GM18873 (cell line): Measurements from ENCODE around the gene ZBTB48.
"Not testable (repeated sequence)": the region's sequence is repeated elsewhere in the genome, so short reads cannot be mapped to it uniquely, and the experiment has no call there.

Source experiments
- ATAC-seq: cut with Tn5 transposase; IDR thresholded peaks from one replicate; pipeline ENCODE4 v1.9.1; 2021; ENCODE audit warnings: mild to moderate bottlenecking, moderate library complexity, moderate number of reproducible peaks; ENCODE audit not compliant: unreplicated experiment, low FRiP score

Gene ZBTB48

DNA sequence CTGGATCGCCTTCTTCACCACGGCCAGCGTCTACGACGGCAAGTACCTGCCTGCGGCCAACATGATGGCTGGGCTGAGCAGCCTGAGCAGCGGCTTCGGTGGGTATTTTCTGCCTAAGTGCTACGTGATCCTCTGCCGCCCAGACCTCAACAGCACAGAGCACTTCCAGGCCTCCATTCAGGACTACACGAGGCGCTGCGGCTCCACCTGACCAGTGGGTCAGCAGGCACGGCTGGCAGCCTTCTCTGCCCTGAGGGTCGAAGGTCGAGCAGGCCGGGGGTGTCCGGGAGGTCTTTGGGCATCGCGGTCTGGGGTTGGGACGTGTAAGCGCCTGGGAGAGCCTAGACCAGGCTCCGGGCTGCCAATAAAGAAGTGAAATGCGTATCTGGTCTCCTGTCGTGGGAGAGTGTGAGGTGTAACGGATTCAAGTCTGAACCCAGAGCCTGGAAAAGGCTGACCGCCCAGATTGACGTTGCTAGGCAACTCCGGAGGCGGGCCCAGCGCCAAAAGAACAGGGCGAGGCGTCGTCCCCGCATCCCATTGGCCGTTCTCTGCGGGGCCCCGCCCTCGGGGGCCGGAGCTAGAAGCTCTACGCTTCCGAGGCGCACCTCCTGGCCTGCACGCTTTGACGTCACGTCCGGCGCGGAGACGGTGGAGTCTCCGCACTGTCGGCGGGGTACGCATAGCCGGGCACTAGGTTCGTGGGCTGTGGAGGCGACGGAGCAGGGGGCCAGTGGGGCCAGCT lies at the start of gene ZBTB48:
TSS of gene ZBTB48 (plus strand) at position 621 of the 745 bp plus-strand sequence. CDS start 616 bp downstream, outside the sequence.
- peak; percentile 90 for ATAC-seq

DNA sequence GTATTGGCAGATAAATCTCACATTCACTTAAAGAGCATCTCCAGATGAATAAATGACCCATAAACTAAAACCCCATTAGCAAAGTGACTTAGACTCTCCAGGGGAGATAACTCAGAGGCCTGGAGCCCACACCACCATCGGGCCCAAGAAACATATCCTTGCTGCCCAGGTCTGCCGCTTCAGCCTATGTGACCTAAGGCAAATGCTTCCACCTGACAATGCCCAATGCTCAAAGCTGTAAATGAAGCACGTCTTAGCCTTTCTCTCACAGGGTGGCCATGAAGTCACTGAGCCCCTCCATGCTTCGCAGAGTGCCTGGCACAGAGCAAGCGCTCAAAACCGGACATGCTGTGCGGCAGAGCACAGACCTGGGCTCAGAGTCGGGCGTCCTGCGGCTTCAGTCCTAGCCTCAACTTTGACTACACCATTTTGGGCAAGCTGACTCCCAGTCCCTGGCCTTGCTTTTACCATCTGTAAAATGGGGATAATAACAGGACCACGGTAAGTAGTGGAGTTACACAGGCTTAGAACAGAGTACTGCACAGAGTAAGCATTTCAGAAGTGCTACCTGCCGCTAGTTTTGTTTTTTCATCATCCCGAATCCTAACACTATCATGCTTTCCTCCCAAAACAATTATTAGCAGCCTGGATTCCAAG lies 49.2 kb upstream of the ZBTB48 start:
- no peak for ATAC-seq

DNA sequence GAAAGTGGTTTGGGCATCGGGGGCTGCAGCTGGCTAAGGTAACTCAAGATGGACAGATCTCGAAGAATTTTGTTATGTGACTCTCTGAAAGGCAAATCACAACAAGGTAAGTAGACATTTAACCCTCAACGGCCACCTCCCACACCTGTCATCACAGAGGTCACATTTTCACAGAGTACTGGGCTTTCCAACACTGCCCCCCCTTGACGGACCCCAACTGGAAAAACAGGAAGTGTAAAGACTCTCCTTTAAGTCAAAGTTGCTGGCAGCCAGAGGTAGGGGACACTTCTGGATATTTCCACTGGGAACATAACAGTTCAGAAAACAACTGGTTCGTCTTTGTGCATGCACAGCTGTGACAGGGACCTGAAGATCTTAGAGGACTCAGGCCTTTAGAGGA lies 47.8 kb upstream of the ZBTB48 start:
- no peak for ATAC-seq

DNA sequence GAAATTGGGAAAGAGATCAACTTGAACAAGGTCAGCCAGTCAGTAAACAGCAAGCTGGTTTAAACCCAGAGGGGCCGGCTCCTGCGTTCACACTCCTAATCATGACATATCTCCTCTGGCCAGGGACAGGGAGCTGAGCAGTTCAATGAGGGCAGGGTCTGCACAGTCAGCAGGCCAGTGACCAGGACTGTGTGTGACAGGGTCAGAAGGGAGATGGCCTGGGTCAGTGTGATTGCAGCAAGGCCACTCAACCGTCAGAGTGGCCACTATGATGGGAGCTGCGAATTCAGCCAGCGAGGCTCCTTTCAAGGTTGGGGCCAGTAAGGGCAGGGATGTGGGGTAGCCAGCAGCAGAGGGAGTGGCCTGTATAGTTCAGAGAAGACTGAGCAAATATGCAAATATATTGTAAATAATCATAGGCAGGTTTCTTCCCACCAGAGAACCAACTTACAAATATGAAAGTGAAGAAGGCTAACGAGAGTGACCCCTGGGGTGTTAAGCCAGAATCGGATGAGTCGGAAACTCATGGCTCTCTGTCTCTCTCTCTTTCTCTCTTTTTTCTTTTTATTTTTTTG lies 45.5 kb upstream of the ZBTB48 start:
- no peak for ATAC-seq

DNA sequence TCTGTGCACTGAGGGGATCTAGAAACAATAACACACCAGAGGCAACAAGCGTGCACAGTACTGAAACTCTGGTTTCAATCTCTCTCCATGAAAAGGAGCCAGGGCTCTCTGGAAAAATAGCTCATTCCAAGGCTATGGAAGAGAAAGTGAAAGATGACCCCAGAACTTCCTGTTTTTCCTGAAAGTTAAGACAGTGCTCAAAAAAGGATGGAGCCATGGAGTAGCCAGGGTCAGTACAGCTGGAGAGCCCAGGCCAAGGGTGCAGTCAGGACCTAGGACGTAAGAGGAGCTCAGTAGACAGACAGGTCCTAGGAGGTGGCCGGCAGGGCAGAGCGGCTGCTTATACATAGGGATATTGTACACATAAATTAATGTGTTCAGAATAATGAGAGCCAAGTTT lies 44.6 kb upstream of the ZBTB48 start:
- no peak for ATAC-seq

DNA sequence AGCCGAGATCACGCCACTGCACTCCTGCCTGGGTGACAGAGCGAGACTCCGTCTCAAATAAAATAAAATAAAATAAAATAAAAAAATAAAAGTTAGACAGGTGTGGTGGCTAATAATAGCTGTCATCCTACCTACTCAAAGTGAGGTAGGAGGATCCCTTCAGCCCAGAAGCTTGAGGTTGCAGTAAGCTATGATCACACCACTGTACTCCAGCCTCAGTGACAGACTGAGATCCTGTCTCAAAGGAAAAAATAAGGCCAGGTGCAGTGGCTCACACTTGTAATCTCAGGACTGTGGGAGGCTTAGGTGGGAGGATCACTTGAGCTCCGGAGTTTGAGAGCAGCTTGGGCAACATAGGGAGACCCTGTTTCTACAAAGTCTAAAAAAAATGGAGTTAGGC lies 43.5 kb upstream of the ZBTB48 start:
- no peak for ATAC-seq

DNA sequence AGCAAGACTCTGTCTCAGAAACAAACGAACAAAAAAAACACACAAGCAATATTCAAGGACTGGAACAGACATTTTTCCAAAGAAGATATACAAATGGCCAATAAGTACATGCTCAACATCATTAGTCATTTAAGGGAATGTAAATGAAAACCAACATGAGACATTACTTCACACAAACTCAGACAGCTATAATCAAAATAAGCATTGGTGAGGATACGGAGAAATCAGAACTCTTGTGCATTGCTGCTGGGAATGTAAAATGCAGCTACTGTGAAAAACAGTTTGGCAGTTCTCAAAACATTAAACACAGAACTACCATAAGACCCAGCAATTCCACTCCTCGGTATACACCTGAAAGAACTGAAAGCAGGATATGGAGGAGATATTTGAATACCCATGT lies 40.8 kb upstream of the ZBTB48 start:
- no peak for ATAC-seq

DNA sequence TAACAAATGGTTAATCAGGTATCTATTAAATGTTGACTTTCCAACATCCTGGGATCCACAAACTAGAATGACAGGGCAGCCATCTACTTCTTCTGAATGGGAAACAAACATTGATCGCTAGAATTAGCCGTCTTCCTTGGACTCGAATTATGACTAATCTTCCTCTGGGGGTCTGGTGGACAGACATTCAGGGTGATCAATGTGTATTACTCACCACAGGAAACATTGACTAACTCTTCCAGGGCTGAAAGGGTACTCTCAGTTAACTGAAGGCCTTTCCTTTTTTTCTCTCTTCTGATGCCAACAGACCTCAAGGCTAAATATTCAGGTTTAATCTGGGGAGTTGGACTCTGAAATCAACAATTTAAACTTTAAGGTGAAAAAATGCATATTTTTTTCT lies 35.0 kb upstream of the ZBTB48 start:
- no peak for ATAC-seq

DNA sequence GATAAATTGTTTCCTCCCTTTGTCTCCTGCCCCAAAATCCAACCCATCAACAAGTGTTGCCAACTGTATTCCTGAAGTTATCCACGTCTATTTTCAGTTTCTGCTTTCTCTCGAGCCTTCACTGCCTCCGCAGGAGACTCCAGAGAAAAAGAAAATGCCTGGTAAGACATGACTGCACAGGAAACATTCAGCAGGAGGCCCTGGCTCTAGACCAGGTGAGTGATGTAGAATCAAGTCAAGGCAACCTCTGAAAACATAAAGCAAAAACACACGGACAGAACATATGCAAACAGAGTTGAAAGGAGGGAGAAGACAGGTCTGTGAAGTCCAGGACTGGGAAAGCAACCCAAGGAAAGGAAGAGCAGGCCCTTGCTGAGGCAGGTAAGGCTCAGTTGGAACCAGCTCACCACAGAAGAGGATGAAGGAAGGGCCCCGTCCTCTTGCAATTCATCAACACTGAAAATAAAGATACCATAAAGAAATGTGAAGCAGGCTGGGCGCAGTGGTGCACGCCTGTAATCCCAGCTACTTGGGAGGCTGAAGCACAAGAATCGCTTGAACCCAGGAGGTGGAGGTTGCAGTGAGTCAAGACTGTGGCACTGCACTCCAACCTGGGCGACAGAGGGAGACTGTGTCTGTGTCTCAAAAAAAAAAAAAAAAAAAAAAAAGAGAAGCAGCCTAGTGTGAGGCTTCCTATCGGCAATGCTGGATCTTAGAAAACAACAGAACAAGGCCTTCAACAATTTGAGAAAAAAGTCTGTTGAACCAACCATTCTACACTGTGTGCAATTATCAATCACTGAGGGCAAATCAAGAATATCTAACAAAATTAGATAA lies 34.3 kb upstream of the ZBTB48 start:
- ATAC-seq, result no peak

DNA sequence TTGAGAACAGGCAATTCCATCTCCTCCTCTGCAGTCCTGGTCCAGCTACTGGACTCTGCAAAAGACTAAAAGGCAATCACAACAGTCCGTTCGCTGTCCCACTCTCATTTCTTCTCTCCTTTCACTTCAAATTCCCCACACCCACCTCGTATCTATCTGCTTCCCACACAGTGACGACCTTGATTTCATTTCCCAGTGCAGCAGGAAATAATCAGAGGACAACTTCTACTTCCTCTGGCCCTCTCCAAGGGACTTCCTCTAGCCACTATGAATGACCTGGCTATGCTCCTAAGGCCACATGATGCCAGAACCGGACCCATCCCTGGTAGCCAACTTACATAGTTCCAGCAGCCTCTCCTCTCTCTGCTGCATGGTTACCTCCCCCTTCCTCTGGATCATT lies 33.5 kb upstream of the ZBTB48 start:
- no peak for ATAC-seq

DNA sequence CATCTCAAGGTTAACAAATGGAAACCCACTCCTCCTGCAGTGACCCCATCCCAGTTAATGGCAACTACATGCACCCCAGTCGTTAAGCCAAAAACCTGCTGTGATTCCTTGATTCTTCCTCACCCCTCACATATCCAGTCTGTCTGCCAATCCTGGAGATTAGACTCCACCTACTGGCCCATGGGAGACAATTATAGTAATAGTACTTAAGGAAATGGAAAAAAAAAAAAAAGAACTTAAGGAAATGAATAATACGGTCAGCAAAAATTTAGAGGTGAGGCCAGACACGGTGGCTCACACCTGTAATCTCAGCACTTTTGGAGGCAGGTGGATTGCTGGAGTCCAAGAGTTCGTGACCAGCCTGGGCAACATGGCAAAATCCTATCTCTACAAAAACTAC lies 32.5 kb upstream of the ZBTB48 start:
- no peak for ATAC-seq

DNA sequence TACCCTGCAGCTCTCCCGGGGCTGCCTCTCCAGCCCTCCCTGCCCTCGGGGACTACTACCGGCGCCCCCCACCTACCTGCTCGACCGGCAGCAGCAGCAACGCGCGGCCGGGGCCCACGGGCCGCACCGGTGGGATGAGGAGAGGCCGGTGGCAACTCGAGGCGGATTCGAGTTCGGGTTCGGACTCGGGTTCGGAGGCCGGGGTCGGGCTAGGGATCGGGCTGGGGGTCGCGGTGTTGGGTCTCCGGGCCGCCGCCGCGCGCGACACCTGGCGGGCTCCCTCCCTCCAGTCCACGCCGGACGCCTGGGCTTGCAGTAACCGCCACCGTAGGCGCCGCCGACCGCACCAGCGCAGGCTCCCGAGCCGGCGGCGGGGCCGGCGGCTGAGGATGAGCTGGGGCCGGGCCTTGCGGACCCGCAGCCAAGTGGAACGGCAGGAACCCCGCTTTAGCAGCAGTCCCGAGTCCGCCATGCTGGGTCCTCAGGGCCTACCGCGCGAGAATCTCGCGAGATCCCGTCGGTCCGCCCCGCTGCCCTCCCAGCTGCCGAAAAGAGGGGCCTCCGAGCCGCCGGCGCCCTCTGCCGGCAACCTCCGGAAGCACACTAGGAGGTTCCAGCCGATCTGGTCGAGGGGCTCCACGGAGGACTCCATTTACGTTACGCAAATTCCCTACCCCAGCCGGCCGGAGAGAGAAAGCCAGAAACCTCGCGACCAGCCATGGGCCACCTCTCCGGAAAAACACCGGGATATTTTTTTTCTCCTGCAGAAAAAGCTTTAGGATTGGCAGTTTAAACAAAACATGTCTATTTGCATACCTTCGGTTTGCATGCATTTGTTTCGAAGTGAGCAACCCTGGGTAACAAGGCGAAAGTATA lies 25.5 kb upstream of the ZBTB48 start, which contains the start of gene NOL9:
TSS of gene NOL9 (minus strand) at position 483 of the 876 bp plus-strand sequence. CDS start at position 472, 11 bp downstream.
- peak; percentile 82 for ATAC-seq

DNA sequence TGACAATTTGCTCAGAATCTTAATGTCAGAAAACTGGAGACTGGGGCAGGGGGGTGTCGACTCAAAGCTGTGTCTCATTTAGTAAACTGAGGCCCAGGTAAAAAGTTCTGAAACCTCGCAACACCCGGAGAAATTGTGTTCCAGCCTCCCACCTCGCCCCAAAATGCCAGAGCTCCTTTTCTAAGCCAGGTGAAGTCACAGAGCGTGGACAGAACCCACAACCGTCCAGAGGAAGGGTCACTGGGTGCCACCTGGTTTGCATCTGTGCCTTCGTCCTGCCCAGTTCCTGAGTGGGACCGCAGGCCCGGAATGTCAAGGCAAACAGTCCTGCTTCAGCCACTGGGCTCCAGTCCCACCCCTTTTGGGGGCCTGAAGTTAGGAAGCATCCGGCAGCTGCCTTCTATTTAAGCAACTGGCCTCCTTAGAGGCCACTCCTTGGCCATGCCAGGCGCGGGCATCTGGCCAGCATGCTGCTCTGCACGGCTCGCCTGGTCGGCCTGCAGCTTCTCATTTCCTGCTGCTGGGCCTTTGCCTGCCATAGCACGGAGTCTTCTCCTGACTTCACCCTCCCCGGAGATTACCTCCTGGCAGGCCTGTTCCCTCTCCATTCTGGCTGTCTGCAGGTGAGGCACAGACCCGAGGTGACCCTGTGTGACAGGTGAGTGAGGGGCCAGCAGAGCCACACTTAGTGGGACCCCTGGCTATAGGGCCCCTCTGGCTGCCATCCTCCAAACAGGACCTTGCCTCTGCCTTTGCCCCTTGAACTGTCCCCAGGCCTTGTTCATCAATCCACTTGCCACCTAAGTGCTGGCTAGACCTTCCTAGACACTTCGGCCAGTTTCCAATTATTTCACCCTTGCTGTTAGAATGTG lies 24.7 kb upstream of the ZBTB48 start, which contains the start of gene TAS1R1:
TSS of gene TAS1R1 (plus strand) at position 401 of the 872 bp plus-strand sequence. CDS start at position 468, 67 bp downstream.
- ATAC-seq, result no peak

DNA sequence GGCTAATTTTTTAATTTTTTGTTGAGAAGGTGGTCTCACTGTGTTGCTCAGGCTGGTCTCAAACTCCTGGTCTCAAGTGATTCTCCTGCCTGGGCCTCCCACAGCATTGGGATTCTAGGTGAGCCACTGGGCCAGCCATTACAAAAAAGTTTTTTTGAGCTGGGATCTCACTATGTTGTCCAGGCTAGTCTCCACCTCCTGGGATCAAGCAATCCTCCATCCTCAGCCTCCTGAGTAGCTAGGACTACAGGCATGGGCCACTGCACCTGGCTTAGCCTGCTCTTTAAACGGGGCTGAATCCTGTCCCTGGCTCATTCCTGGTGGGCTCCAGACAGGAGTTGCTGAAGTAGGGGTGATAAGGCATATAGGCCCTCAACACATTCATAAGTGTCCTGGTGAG lies 22.2 kb upstream of the ZBTB48 start:
- ATAC-seq, result no peak

DNA sequence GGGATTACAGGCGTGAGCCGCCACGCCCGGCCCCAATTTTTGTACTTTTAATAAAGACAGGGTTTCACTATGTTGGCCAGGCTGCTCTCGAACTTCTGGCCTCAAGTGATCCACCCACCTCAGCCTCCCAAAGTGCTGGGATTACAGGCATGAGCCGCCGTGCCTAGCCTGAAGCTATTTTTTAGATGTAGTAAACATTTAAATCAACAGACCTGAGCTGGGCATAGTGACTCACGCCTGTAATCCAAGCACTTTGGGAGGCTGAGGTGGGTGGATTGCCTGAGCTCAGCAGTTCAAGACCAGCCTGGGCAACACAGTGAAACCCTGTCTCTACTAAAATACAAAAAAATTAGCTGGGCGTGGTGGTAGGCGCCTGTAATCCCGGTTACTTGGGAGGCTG lies 20.6 kb upstream of the ZBTB48 start:
- not testable (repeated sequence) for ATAC-seq

DNA sequence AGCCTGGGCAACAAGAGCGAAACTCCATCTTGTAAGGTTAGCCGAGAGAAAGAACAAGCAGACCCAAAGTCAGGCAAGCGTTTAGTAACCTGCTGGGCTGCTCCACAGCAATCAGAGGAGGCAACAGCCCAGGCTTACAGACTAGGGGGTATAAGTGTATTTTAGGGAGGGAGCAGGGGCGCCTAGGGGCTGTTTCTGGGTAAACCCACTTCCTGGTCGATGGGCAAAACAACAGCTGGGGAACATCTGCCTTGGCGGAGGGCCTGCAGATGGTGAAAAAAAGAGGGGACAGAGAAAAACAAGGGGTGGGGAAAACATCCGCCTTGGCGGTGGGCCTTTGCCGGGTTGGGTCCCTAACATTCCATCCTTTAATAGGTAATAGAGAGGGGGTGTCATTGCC lies 19.5 kb upstream of the ZBTB48 start:
- no peak for ATAC-seq

DNA sequence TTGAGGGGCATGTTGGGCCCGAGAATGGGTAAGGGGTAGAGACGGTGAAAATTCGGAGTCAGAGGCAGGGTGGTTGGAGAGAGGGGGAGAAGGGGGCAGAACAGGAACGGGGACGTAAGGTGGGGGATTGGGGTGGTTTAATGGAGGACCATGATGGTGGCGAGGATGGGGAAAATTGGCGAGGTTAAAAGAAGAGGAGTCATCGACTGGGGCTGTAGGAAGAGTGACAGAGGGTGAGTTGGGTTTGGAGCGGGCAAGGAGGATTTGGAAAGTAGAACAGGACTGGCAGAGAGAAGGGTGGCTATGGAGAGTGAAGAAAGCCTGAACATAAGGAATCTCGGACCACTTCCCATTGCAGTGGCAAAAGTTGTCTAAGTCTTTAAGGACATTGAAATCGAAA lies 10.8 kb upstream of the ZBTB48 start:
- no peak for ATAC-seq

DNA sequence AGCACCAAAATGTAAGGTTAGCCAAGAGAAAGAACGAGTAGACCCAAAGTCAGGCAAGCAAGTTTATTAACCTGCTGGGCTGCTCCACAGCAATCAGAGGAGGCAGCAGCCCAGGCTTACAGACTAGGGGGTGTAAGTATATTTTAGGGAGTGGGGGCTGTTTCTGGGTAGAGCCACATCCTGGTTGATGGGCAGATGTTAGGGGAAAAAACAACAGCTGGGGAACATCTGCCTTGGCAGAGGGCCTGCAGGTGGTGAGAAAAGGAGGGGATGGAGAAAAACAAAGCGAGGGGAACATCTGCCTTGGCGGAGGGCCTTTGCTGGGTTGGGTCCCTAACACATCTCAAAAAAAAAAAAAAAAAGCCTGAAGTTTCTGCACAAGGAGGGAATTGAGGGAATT lies 9.7 kb upstream of the ZBTB48 start:
- no peak for ATAC-seq

DNA sequence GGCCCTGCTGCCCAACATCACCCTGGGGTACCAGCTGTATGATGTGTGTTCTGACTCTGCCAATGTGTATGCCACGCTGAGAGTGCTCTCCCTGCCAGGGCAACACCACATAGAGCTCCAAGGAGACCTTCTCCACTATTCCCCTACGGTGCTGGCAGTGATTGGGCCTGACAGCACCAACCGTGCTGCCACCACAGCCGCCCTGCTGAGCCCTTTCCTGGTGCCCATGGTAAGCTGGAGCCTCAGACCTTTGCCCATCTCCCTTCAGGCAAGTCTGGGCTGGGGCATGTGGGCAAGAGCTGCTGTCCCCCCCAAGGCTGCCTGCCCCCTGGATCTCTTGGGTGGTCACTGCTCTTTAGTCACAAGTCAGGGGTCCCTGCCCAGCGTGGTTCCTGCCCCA lies 8.8 kb upstream of the ZBTB48 start:
- ATAC-seq, result no peak
